ENCODE data around the gene BACE1-AS.

Gene BACE1-AS

DNA sequence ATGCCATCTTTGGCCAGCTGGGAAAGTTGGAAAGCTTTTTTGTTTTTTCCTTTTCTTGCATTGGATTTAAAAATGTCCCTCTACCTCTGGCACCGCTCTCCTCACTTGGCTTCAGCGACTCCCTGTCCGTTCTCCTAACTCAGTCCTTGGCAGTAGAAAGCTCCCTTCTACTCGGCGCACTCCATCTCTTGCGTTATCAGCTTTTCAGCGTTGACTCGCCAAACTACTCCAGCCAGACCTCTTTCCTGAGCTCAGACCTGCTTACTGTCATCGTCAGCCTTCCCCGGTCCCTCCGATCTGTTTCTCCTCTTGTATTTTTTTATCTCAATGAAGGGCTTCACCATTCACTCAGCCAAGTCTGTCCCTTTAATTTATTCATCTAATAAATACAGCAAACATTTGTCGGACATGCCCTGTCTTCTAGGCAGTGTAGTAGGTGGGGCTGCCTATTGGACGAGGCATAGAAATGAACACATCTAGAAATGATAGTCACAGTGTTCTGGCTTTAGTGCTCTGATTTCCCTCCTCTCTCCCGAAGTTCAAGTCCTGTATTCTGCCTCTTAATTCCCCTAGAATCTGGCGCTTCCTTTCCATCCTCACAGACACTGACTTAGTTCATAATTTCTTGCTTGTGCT lies 37.3 kb downstream of the BACE1-AS start:
- Histone ChIP-seq H3K36me3 (ENCODE audit: insufficient read depth, low read length) (no peaks in the 10 kb centered on the region), H3K4me2 (ENCODE audit: low read depth, low read length, poor library complexity, severe bottlenecking) (peak overlapping the region; percentile 99), H3K27me3 (ENCODE audit: insufficient read depth, low read length, poor library complexity, severe bottlenecking) (no peaks in the 10 kb centered on the region), H4K20me1 (ENCODE audit: insufficient read depth, low read length, poor library complexity, severe bottlenecking) (no peaks in the 10 kb centered on the region), H3K9ac (ENCODE audit: low read depth, low read length, poor library complexity, severe bottlenecking) (peak overlapping the region; percentile 75), H3K9me2 (replicated peaks; ENCODE audit: low read depth, low read length) (no peaks in the 10 kb centered on the region), H3K4me1 (ENCODE audit: insufficient read depth, low read length, poor library complexity, severe bottlenecking) (peaks cover 13% of the 10 kb centered on the region), H2AFZ (ENCODE audit: low read length) (peak overlapping the region; percentile 97), H3K79me2 (ENCODE audit: insufficient read depth, low read length) (0 out of 2 replicates have a peak, but pooled peaks cover 4% of the 10 kb centered on the region), H3F3A (ENCODE audit: low read depth) (no peaks in the 10 kb centered on the region), H3K4me3 (ENCODE audit: low read length, poor library complexity, severe bottlenecking) (peak overlapping the region; percentile 95), H3K9me3 (ENCODE audit: insufficient read depth, low read depth, low read length) (no peaks in the 10 kb centered on the region)
- TF ChIP-seq, protein P1, sequence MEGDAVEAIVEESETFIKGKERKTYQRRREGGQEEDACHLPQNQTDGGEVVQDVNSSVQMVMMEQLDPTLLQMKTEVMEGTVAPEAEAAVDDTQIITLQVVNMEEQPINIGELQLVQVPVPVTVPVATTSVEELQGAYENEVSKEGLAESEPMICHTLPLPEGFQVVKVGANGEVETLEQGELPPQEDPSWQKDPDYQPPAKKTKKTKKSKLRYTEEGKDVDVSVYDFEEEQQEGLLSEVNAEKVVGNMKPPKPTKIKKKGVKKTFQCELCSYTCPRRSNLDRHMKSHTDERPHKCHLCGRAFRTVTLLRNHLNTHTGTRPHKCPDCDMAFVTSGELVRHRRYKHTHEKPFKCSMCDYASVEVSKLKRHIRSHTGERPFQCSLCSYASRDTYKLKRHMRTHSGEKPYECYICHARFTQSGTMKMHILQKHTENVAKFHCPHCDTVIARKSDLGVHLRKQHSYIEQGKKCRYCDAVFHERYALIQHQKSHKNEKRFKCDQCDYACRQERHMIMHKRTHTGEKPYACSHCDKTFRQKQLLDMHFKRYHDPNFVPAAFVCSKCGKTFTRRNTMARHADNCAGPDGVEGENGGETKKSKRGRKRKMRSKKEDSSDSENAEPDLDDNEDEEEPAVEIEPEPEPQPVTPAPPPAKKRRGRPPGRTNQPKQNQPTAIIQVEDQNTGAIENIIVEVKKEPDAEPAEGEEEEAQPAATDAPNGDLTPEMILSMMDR (conservative IDR thresholded peaks at IDR 0.05; ENCODE audit: low read length): no peak
- TF ChIP-seq EZH2phosphoT487 (IDR thresholded peaks at IDR 0.05; ENCODE audit: borderline replicate concordance): no peak

DNA sequence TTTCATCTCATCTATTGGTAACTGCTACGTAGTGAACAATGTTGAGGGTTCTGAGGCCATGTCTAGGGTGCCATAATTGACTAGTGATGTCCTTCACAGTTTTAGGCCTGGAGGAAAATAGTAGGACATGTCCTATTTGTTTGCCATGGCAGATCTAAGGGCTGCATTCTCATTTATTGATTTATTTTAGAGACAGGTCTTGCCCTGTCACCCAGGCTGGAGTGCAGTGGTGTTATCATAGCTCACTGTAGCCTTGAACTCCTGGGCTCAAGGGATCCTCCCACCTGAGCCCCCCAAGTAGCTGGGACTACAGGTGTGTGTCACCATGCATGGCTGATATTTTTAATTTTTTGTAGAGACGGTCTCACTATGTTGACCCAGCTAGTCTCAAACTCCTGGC lies 41.7 kb downstream of the BACE1-AS start:
- Histone ChIP-seq H3F3A (ENCODE audit: low read depth) (no peaks in the 10 kb centered on the region), H2AFZ (ENCODE audit: low read length) (no peak overlapping the region), H4K20me1 (ENCODE audit: insufficient read depth, low read length, poor library complexity, severe bottlenecking) (no peaks in the 10 kb centered on the region), H3K4me1 (ENCODE audit: insufficient read depth, low read length, poor library complexity, severe bottlenecking) (peaks cover 13% of the 10 kb centered on the region), H3K4me3 (ENCODE audit: low read length, poor library complexity, severe bottlenecking) (no peak overlapping the region), H3K9ac (ENCODE audit: low read depth, low read length, poor library complexity, severe bottlenecking) (no peak overlapping the region), H3K36me3 (ENCODE audit: insufficient read depth, low read length) (no peaks in the 10 kb centered on the region), H3K9me2 (replicated peaks; ENCODE audit: low read depth, low read length) (no peaks in the 10 kb centered on the region), H3K9me3 (ENCODE audit: insufficient read depth, low read depth, low read length) (no peaks in the 10 kb centered on the region), H3K27me3 (ENCODE audit: insufficient read depth, low read length, poor library complexity, severe bottlenecking) (no peaks in the 10 kb centered on the region), H3K79me2 (ENCODE audit: insufficient read depth, low read length) (0 out of 2 replicates have a peak, but pooled peaks cover 4% of the 10 kb centered on the region), H3K4me2 (ENCODE audit: low read depth, low read length, poor library complexity, severe bottlenecking) (no peak overlapping the region)
- no peak for TF ChIP-seq EZH2phosphoT487 (IDR thresholded peaks at IDR 0.05; ENCODE audit: borderline replicate concordance)
- TF ChIP-seq, protein P1 (conservative IDR thresholded peaks at IDR 0.05; ENCODE audit: low read length): no peak

DNA sequence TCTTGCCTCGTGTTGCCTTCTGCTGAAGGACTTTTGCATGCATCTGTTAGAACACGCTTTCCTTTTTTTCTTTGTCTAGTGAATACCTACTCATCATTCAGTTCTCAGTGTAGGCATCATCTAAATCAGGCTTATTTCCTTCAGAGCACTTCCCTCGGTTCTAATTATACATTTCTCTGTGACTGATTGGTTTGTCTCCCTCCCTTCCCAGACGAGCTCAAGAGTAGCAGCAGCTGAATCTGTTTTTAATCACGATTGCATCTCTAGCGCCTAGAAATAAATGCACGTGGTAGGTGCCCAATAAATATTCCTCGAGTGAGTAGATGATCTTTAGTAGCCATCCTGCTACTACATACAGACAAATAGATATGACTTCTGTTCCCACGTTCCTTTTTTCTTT lies 42.8 kb downstream of the BACE1-AS start:
- Histone ChIP-seq H3K36me3 (ENCODE audit: insufficient read depth, low read length) (no peaks in the 10 kb centered on the region), H3K9me2 (replicated peaks; ENCODE audit: low read depth, low read length) (no peaks in the 10 kb centered on the region), H4K20me1 (ENCODE audit: insufficient read depth, low read length, poor library complexity, severe bottlenecking) (no peaks in the 10 kb centered on the region), H3K79me2 (ENCODE audit: insufficient read depth, low read length) (no peaks in the 10 kb centered on the region), H3K4me1 (ENCODE audit: insufficient read depth, low read length, poor library complexity, severe bottlenecking) (peaks cover 6% of the 10 kb centered on the region), H3K9me3 (ENCODE audit: insufficient read depth, low read depth, low read length) (no peaks in the 10 kb centered on the region), H3K9ac (ENCODE audit: low read depth, low read length, poor library complexity, severe bottlenecking) (no peak overlapping the region), H3K27me3 (ENCODE audit: insufficient read depth, low read length, poor library complexity, severe bottlenecking) (no peaks in the 10 kb centered on the region), H3K4me2 (ENCODE audit: low read depth, low read length, poor library complexity, severe bottlenecking) (no peak overlapping the region), H3F3A (ENCODE audit: low read depth) (no peaks in the 10 kb centered on the region), H2AFZ (ENCODE audit: low read length) (no peak overlapping the region), H3K4me3 (ENCODE audit: low read length, poor library complexity, severe bottlenecking) (no peak overlapping the region)
- TF ChIP-seq, protein P1 (conservative IDR thresholded peaks at IDR 0.05; ENCODE audit: low read length): no peak
- no peak for TF ChIP-seq EZH2phosphoT487 (IDR thresholded peaks at IDR 0.05; ENCODE audit: borderline replicate concordance)
